Loucy (cell line): ENCODE results near the gene CPSF4L.

Experiments
- CTCF ChIP-seq: fragments of 200-600 bp; sonication (generic); conservative IDR thresholded peaks from 2 replicates; pipeline ENCODE4 v1.5.1; 2014; ENCODE audit warnings: mild to moderate bottlenecking, antibody characterized with exemption, low read length
- EZH2phosphoT487 ChIP-seq: fragments of 200-600 bp; IDR thresholded peaks from 2 replicates; pipeline ENCODE4 v1.6.1; 2018; ENCODE audit warnings: antibody characterized with exemption, mild to moderate bottlenecking, moderate library complexity, borderline replicate concordance

- TF ChIP-seq CTCF (no peak), EZH2phosphoT487 (no peak)
Observed at GRCh38 chr17:73265646-73266640, 4.3 kb upstream of the CPSF4L start.
